ENCODE results near the gene ERAS. TPM values are rescaled to one million over a fixed set of nuclear protein-coding genes. Genes with fewer than 3 reads are reported as not detected.
A peak's percentile ranks its signal among the peaks of the same experiment; 100 is the strongest.
"Not testable (repeated sequence)": the region's sequence is repeated elsewhere in the genome, so short reads cannot be mapped to it uniquely, and the experiment has no call there.

ERAS gene
- total RNA-seq, 1 donor: not detected

GRCh38 chrX:48852857-48853256, 26.5 kb downstream of the ERAS start:
- no peak for TF ChIP-seq CTCF (IDR thresholded peaks at IDR 0.05; ENCODE audit: insufficient read depth, low read depth, low read length)
- H3K4me3 ChIP-seq (ENCODE audit: low read depth, low read length): no peak overlapping the region
- DNase-seq (ENCODE audit: low read depth): no peak

GRCh38 chrX:48853494-48853893, 27.2 kb downstream of the ERAS start:
- not testable (repeated sequence) for H3K4me3 ChIP-seq (ENCODE audit: low read depth, low read length)

GRCh38 chrX:48854121-48854804, 27.9 kb downstream of the ERAS start:
- not testable (repeated sequence) for DNase-seq (ENCODE audit: low read depth); H3K4me3 ChIP-seq (ENCODE audit: low read depth, low read length)

More at GRCh38 chrX:48853494-48853893, 27.2 kb downstream of the ERAS start:
- not testable (repeated sequence) for DNase-seq (ENCODE audit: low read depth)

GRCh38 chrX:48854898-48855297, 28.6 kb downstream of the ERAS start:
- TF ChIP-seq CTCF (IDR thresholded peaks at IDR 0.05; ENCODE audit: insufficient read depth, low read depth, low read length): peak; percentile 58
- no peak overlapping the region for H3K4me3 ChIP-seq (ENCODE audit: low read depth, low read length)
- peak; percentile 17 for DNase-seq (ENCODE audit: low read depth)

GRCh38 chrX:48864210-48864609, 37.9 kb downstream of the ERAS start:
- no peak for TF ChIP-seq CTCF (IDR thresholded peaks at IDR 0.05; ENCODE audit: insufficient read depth, low read depth, low read length)
- peak; percentile 84 for DNase-seq (ENCODE audit: low read depth)
- H3K4me3 ChIP-seq (ENCODE audit: low read depth, low read length): no peak overlapping the region

- not testable (repeated sequence) for H3K4me3 ChIP-seq (ENCODE audit: low read depth, low read length); DNase-seq (ENCODE audit: low read depth)
These were observed 45.7 kb downstream of the ERAS start for GRCh38 chrX:48872017-48872416.

- not testable (repeated sequence) for DNase-seq (ENCODE audit: low read depth); H3K4me3 ChIP-seq (ENCODE audit: low read depth, low read length)
These were observed 50.6 kb downstream of the ERAS start for GRCh38 chrX:48876944-48877343.

Small RNA genes lying within 50 kb of the gene (small RNA-seq; reads per million reads assigned to genes)
- gene RNU6-29P: not detected

Other genes starting within 250 kb of the ERAS start
- 58.7 and 87.3 TPM in 2 replicates for gene WDR13, start 229.0 kb upstream of the ERAS start, total RNA-seq
- under 0.01 TPM in 1 of 2 replicates, not detected in the other for gene WAS, start 142.7 kb upstream of the ERAS start, total RNA-seq
- 4.8 and 5.6 TPM in 2 replicates for gene SUV39H1, start 129.8 kb upstream of the ERAS start, total RNA-seq
- gene GLOD5, start 64.8 kb upstream of the ERAS start, total RNA-seq: not detected in 2 replicates
- not detected in 2 replicates for gene GATA1, start 39.9 kb upstream of the ERAS start, total RNA-seq
- 22.5 and 29.4 TPM in 2 replicates for gene HDAC6, start 24.4 kb upstream of the ERAS start, total RNA-seq
- gene PCSK1N, start 9.1 kb downstream of the ERAS start, total RNA-seq: 0.32 TPM in 1 of 2 replicates, not detected in the other
- gene TIMM17B, start 71.3 kb downstream of the ERAS start, total RNA-seq: 39.3 and 47.7 TPM in 2 replicates
- gene PQBP1, start 71.4 kb downstream of the ERAS start, total RNA-seq: 27.2 and 38.3 TPM in 2 replicates
- 17.1 and 25.5 TPM in 2 replicates for gene SLC35A2, start 85.1 kb downstream of the ERAS start, total RNA-seq
- gene PIM2, start 92.5 kb downstream of the ERAS start, total RNA-seq: 4.5 and 12.5 TPM in 2 replicates
- 24.2 and 28.5 TPM in 2 replicates for gene OTUD5, start 131.1 kb downstream of the ERAS start, total RNA-seq
- 0.32 and 2.6 TPM in 2 replicates for gene KCND1, start 145.3 kb downstream of the ERAS start, total RNA-seq
- 14.2 and 14.5 TPM in 2 replicates for gene GRIPAP1, start 175.8 kb downstream of the ERAS start, total RNA-seq
- 37.1 and 45.1 TPM in 2 replicates for gene TFE3, start 216.8 kb downstream of the ERAS start, total RNA-seq
- gene CCDC120, start 232.5 kb downstream of the ERAS start, total RNA-seq: 0.86 and 0.97 TPM in 2 replicates
- 12.6 and 15.1 TPM in 2 replicates for gene PRAF2, start 247.5 kb downstream of the ERAS start, total RNA-seq

Data from fibroblast of villous mesenchyme (primary cell).